Esophagus mucosa (tissue), 1 donor: ENCODE measurements around the gene SLC27A1. TPM values are rescaled to one million over a fixed set of nuclear protein-coding genes. Genes with fewer than 3 reads are reported as not detected.
"Not testable (repeated sequence)": the region's sequence is repeated elsewhere in the genome, so short reads cannot be mapped to it uniquely, and the experiment has no call there.

Experiments
- ATAC-seq: fragments of 200-7000 bp; cut with Tn5 transposase; one replicate; pipeline ENCODE4 v1.9.1; 2020
- total RNA-seq: library from RNA; stranded (reverse); gene quantifications from one replicate; pipeline ENCODE4 v1.2.4, GENCODE V29; 2023
- donor health status: DM: yes; HTN: yes; CAD: no.

The SLC27A1 gene
- total RNA-seq, 1 donor from 2014 or later = 4.1 TPM

DNA sequence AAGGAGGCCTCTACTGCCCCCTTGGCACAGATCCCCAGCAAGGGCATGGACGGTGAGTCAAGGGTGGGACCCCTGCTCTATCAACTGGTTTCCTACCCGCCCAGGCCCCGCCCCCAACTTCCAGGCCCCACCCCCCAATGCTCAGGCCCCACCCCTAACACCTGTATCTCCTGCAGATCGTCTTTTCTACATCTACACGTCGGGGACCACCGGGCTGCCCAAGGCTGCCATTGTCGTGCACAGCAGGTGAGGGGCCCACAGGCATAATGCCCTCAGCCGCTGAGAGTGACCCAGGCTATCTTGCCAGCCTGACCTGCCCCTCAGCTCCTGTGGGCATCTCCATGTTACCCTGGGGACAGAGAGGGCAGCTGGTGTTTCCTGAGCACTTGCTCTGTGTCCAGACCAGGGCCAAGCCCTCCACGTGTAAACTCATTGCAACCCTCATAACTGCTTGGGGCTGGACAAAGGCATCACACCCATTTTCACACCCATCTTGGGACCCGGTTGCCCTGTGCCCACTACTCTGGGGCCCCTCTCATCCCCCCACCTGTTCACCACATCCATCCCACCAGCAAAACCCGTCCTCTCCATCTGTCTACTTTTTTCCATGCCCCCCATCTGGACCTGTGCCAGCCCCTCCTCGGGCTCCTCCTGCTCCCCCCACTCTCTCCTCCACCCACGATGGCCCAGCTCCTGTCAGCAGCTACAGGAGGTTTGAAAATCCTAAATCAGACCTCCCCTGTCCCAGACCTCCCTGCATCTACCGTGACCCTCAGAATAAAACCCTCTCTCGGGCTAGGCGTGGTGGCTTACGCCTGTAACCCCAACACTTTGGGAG lies 17.2 kb downstream of the SLC27A1 start:
- ATAC-seq = no peak

DNA sequence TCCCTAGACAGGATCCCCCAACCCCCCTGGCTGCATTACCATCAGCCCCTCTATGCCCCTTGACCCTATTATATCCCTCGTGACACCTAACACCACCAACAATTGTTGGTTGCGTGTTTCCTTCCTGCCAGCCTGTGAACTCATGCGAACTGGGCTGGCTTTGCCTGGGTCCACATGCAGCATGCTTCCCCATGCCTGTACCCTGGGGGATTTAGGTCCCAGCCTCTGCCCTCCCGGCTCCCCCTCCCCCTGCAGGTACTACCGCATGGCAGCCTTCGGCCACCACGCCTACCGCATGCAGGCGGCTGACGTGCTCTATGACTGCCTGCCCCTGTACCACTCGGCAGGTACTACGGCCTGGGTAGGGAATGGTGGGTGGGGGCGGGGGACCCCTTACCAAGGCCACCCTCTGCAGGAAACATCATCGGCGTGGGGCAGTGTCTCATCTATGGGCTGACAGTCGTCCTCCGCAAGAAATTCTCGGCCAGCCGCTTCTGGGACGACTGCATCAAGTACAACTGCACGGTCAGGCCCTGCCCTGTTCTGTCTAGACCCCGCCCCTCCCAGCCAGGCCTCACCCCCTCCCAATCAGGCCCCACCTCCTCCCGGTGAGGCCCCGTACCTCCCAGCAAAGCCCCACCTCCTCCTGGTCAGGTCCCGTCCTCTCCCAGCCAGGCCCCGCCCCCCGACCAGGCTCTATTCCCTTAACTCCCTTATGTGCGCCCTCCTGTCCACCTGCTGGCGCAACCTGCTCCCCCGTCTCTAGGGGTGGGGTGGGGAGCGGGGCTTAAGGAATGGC lies 18.5 kb downstream of the SLC27A1 start:
- ATAC-seq = peak; percentile 94

DNA sequence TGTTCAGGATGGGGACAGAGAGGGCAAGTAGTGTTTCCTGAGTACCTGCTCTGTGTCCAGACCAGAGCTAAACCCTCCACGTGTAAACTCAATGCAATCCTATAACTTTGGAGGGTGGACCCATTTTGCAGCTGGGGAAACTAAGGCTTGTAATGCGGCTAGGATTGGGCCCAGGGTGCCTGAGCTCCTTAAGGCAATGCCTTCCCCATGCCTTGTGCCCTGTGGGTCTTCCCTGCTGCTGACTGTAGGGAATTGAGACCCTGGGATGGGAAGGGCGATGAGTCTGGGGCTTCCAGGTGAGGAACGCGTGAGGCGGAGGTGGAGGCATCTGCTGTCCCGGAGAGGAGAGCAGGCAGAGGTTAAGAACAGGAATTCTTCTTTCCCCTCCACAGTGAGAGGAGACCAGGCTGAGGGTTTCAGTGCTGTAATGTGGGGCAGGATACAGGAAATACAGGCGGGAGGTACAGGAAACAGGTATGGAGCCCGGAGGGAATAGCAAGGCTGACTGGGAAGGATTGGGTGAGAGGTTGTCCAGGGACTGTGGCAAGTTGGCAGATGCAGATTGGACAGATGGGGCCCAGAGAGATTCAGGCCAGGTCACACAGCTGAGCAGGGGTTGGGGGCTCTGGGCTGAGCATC lies 19.2 kb downstream of the SLC27A1 start:
- ATAC-seq = no peak

DNA sequence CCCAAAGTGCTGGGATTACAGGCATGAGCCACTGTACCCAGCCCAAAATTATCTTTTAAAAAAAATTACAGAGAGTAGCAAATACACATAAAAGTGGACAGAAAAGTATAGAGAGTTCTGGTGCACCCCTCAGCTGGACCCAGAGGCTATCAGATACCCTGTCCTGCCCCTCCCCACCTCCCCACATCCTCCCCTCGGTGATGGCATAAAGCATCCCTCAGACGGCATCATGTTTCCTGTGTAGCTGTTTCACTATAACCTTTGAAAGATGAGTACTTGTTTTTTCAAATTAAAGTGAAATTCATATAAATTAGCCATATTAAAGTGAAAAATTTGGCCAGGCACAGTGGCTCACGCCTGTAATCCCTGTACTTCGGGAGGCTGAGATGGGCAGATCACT lies 20.1 kb downstream of the SLC27A1 start:
- no peak for ATAC-seq

DNA sequence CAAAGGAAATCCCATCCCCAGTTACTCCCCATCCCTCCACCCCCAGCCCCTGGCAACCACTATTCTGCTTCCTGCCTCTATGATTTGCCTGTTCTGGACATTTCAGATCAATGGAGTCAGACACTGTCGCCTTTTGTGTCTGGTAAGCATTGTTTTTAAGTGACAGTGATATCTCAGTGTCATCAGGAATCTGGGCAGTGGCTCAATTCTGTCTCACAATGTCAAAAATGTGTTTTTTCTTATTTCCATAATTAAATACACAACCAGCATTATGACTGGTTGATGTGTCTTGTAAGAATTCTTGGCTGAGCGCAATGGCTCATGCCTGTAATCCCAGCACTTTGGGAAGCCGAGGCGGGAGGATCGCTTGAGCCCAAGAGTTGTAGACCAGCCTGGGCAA lies 21.0 kb downstream of the SLC27A1 start:
- no peak for ATAC-seq

DNA sequence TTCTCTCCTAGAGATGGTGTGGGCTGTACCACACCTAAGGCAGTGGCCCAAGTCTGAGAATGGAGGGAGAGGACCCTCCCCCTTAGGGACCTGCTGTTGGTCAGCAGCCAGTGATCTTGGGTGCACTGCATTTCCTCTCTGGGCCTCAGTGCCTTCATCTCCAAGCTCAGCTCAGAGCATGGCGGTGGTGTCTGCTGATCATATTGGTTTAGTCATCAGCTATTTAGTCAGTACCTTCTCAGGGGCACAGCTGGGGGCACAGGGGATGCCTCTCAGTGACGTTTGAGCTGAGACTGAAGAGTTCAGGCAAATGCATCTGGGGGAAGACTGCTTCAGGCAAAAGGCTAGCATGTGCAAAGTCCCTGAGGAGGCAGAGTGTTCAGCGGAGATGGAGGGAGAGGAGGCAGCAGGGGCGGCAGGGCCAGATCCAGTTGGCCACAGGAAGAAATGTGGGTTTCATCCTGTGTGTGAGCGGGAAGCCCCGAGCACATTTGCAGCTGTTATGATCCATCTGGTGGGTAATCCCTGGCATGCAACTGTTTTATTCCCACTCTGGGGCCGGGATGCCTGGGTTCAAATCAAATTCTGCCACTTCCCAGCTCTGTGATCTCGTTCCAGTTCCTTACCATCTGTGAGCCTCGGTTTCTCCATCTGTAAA lies 25.4 kb downstream of the SLC27A1 start:
- ATAC-seq = no peak

DNA sequence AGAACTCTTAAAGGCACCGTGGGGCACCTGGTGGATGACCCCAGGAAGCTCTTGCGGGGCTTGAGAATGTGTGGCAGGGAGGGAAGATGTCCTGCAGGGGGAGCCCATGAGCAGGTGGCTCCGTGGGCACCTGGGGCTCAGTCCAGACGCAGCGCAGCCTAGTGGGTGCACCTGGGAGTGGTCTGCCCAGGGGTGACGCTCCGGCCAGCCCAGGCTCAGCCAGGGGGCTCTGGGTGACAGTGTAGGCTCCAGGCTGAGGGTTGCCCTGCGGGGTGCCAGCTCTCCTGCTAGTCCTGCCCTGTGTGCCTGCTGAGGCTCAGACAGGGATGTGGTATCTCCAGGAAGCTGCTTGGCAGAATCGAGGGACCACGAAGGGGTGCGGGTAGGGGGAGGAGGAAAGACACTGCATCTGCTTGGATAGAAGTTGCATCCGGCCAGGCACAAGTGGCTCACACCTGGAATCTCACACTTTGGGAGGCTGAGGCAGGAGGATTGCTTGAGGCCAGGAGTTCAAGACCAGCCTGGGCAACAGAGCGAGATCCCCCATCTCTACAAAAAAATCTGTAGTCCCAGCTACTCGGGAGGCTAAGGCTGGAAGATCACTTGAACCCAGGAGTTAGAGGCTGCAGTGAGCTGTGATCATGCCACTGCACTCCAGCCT lies 26.1 kb downstream of the SLC27A1 start:
- ATAC-seq = peak; percentile 88

DNA sequence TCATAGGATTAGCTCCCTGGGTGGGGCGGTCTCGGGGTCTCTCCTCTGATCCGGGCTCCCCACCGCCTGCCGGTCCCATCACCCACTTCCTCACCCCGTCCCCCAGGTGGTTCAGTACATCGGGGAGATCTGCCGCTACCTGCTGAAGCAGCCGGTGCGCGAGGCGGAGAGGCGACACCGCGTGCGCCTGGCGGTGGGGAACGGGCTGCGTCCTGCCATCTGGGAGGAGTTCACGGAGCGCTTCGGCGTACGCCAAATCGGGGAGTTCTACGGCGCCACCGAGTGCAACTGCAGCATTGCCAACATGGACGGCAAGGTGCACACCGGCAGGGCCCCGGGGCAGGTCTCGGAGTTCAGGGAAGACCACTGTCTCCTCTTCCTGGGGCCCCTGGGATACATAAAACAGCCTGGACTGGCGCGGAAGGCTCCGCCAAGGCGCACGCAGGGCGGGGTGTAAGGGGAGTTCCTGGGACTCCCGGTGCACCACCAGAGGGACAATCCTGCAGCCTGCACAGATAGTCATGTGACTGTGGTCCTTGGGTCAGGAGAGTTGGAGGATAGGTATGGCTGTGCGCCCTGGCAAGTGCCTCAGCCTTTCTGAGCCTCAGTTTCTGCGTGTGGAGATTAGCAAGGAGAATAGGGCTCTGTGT lies 26.9 kb downstream of the SLC27A1 start:
- ATAC-seq = peak; percentile 12

DNA sequence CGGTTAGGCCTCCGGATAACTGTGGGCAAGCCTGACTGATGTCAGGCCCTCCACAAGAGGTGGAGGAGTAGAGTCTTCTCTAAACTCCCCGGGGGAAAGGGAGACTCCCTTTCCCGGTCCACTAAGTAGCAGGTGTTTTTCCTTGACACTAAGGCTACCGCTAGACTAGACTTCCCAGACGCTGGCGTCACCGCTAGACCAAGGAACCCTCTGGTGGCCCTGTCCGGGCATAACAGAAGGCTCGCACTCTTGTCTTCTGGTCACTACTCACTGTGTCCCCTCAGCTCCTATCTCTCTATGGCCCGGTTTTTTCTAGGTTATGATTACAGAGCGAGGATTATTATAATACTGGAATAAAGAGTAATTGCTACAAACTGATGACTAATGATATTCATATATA lies 28.7 kb downstream of the SLC27A1 start:
- ATAC-seq = not testable (repeated sequence)

DNA sequence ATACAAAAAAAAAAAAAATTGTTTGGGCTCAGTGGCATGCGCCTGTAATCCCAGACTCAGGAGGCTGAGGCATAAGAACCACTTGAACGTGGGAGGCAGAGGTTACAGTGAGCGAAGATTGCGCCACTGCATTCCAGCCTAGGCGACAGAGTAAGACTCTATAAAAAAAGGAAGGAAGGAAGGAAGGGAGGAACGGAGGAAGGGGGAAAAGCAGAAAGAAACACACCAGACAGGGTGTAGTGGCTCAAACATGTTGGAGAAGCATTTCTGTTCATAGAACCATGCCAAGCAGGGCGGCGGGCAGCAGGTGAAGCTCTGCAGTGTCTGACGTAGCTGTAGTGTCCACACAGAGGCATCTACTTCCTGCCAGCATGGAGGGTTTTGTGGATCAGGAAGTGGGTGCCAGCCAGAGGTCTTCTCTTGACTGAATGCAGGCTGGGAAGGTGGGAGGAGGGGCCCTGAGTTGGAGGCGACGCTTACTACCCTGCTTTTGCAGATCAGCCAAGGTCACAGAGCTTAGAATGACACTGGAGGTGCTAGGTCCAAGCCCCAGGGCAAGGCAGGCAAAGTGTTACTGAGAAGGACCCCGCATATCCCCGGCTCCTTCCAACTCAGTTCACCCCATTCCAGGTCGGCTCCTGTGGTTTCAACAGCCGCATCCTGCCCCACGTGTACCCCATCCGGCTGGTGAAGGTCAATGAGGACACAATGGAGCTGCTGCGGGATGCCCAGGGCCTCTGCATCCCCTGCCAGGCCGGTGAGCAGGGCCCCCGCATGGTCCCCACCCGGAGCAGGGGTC lies 29.5 kb downstream of the SLC27A1 start:
- ATAC-seq = peak; percentile 35

DNA sequence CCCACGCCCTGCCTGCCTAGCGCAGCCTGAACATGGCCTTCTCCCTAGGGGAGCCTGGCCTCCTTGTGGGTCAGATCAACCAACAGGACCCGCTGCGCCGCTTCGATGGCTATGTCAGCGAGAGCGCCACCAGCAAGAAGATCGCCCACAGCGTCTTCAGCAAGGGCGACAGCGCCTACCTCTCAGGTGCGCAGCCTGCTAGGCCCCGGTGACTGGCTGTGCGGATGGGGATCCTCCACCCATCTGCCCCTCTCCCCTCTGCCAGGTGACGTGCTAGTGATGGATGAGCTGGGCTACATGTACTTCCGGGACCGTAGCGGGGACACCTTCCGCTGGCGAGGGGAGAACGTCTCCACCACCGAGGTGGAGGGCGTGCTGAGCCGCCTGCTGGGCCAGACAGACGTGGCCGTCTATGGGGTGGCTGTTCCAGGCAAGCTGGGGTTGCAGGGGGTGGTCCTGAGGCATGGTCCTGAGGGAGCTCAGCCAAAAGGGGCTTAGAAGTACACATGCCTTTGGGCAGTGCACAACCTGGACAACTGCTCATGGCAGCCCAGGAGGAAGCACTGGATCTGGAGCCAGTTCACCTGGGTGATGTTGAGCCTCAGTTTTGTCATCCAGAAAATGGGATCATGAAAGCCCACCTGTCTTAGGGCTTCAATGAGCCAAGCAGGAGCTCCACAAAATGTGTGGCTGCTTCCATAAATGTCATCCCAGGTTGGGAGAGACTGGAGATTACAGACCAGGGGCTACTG lies 30.3 kb downstream of the SLC27A1 start:
- no peak for ATAC-seq

DNA sequence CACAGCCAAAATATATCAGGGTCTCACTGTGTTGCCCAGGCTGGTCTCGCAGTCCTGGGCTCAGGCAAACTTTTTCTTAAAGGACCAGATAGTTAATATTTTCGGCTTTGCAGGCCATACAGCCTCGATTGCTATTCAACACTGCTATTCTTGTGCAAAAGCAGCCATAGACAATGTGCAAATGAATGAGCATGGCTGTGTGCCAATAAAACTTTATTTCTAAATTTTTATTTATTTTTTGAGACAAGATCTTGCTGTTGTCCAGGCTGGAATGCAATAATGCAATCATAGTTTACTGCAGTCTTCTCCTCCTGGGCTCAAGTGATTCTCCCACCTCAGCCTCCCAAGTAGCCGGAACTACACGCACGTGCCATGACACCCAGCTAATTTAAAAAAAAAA lies 32.9 kb downstream of the SLC27A1 start:
- no peak for ATAC-seq

DNA sequence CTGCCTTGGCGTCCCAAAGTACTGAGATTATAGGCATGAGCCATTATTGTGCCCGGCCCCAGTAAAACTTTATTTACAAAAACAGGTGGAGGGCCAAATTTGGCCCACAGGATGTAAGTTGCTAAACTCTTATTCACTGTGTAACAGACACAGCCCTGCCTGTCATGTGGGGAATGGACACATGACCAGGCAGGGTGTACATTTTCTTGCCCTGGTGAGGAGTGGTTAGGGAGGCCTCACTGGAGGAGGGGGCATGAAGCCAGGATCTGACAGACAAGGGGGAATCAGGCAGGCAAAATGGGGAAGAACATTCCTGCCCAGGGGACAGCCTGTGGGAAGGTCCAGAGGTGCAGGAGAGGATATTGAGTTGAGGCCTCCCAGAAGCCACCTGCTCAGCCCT lies 33.7 kb downstream of the SLC27A1 start:
- no peak for ATAC-seq

DNA sequence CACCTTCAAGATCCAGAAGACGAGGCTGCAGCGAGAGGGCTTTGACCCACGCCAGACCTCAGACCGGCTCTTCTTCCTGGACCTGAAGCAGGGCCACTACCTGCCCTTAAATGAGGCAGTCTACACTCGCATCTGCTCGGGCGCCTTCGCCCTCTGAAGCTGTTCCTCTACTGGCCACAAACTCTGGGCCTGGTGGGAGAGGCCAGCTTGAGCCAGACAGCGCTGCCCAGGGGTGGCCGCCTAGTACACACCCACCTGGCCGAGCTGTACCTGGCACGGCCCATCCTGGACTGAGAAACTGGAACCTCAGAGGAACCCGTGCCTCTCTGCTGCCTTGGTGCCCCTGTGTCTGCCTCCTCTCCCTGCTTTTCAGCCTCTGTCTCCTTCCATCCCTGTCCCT lies 34.1 kb downstream of the SLC27A1 start:
- peak; percentile 4 for ATAC-seq

DNA sequence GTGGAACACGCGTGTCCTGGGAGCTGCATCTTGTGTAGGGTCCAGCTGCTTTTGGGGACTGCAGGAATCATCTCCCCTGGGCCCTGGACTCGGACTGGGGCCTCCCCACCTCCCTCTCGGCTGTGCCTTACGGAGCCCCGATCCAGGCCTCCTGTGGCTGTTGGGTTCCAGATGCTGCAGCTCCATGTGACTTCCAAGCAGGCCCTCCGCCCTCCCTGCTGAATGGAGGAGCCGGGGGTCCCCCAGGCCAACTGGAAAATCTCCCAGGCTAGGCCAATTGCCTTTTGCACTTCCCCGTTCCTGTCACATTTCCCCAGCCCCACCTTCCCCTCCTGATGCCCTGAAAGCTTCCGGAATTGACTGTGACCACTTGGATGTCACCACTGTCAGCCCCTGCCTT lies 34.9 kb downstream of the SLC27A1 start:
- ATAC-seq = no peak

DNA sequence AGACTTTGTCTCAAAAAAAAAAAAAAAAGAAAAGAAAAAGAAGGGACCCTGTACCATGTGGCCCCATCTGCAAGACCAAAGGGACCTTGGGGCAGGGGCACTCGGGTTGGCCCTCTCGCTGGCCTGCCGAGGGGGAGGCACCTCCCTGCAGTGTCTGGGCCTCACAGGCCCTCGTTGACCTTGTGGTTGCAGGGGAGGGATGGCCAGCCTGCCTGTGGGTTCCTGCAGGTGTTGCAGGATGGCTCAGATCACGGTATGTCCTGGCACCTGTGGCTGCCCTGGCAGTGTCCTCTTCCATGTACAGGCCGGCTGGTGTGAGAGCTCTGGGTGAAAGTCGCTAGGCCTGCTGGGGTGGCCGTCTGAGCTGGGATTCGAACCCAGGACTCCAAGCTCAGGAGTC lies 36.4 kb downstream of the SLC27A1 start:
- no peak for ATAC-seq

DNA sequence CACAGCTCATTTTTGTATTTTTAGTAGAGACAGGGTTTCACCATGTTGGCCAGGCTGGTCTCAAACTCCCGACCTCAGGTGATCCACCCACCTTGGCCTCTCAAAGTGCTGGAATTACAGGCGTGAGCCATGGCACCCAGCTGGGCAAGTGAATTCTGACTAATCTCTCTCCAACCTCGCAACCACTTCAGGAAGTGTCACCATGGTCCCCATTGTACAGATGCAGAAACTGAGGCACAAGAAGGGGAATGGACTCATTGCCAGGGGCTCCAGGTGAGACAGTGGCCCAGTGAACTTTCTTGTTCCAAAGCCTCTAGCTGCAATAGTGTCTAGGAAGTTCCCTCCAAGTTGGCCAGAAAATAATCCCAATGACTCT lies 38.2 kb downstream of the SLC27A1 start:
- ATAC-seq = not testable (repeated sequence)

DNA sequence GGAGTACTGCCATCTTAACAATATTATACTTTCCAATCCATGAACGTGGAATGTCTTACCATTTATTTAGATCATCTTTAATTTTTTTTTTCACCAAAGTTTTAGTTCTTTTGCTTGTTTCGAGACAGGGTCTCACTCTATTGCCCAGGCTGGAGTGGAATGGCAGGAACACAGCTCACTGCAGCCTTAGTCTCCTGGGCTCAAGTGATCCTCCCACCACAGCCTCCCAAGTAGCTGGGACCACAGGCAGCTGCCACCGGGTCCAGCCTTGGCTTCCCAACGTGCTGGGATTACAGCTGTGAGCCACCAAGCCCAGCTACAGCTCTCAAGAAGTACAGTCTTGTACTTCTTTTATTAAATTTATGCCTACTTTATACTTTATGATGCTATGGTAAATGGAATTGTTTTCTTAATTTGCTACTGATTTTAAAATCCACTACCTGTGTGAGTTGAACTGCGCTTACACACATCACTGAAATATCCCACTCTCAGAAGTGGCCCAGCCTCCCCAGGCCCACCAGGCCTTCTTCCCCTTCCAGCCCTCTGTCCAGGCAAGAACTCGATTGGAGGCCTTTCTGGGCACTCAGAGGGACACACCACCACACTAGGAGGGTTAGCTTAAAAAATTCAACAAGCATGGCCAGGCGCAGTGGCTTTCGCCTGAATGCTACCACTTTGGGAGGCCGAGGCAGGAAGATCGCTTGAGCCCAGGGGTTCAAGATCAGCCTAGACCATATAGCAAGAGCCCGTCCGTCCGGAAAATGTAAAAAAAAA lies 40.1 kb downstream of the SLC27A1 start:
- no peak for ATAC-seq
